Stimulated activated CD4-positive, alpha-beta T cell treated with anti-CD3 and anti-CD28 coated beads, Interleukin-15, amount 100 ng/mL, for 1 hour (primary cell): Measurements from ENCODE around the gene LMAN2L.

ENCODE experiments used
- DNase-seq, 2 donors: peaks; one replicate each; pipeline ENCODE4 v3.0.0-alpha.2; 2020; ENCODE audit warnings: low read depth in 1 of 2, low spot score in 1 of 2

The LMAN2L gene, protein sequence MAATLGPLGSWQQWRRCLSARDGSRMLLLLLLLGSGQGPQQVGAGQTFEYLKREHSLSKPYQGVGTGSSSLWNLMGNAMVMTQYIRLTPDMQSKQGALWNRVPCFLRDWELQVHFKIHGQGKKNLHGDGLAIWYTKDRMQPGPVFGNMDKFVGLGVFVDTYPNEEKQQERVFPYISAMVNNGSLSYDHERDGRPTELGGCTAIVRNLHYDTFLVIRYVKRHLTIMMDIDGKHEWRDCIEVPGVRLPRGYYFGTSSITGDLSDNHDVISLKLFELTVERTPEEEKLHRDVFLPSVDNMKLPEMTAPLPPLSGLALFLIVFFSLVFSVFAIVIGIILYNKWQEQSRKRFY

DNA sequence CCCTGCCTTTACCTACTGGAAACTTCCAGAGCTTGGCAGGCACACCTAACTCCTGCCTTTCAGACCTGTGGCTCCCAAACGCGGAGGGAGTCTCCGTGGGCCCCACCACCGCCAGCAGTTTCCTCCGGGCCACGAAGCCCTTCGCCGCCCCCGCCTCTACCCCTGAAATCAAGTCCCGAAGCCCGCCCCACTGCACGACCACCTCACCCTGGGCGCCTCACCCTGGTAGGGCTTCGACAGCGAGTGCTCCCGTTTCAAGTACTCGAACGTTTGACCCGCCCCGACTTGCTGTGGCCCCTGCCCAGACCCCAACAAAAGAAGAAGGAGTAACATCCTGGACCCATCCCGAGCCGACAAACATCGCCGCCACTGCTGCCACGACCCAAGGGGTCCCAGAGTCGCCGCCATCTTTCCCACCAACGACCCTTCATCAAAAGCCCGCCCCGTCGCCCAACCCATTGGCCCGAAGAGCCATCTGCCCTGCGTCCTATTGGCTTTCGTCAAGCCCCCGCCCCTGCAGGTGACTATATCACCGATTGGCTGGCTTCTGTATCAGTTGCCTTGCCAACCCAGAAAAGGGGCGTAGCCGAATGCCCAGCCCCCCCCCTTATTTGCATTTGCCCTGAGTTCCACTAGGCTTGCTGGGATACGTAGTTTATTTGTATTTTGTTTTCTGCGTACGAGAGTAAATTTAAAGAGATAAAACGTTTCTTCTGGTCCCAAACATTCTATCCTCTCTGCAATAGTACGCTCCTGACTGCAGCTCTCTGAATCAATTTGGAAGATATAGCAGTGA lies at the start of gene LMAN2L:
Gene LMAN2L (minus strand): TSS at position 432 of the 796 bp plus-strand sequence. CDS start 24 bp downstream, at position 408.
- peak; percentile 89 to 91 for DNase-seq

DNA sequence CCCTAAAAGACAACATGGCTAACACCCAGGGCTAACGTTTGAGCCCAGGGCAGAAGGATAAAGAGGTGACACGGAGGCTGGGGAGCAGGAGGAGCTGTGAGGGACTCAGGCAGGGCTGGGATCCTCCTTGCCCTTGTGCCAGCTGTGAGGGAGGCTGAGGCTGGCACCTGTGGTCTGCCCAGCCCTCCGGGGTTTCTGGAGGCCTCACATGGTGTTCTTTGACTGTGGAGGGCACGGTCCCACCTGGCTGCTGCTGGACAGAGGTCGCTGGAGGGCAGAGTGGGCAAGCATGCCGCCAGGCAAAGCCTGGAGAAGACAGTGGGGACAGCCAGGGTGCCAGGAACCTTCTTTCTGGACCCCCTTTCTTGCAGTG lies 49.4 kb upstream of the LMAN2L start:
- DNase-seq, result no peak

DNA sequence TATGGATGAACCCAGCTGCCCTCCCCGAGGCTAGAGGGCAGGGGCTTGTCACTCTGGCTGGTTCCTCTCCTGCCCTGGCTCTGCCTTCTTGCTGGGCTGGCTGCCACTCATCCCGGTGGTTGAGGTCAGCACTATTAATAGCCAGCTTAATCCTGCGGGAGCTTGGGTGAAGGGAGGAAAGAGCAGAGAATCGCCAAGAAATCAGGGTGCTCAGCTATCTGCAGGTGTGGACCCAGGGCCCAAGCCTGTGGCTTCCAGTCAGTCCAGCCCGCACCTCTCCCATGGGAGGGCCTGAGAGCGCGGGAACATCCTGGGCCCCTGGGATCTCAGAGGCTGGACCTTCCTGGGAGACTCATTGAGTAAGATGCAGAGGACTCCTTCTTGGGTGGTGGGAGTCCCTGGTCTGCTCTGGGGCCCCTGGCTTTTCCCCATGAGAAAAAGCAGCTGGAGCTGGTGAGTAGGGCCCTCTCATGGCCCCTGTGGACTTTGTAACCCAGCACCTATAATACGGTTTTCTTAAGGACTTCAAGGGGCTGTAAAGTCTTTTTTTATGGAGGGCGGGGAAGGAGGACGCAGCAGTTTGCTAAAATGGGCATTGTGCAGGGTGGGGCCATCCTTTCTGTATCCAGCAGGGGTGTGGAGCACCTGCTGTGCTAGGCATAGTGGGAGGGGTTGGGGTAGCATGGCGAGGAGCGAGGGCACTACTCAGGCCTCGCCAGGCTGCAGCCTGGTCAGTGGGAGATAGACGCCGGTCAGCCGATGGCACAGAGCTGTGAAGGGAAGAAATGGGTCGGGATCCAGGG lies 48.8 kb upstream of the LMAN2L start:
- DNase-seq, result no peak

DNA sequence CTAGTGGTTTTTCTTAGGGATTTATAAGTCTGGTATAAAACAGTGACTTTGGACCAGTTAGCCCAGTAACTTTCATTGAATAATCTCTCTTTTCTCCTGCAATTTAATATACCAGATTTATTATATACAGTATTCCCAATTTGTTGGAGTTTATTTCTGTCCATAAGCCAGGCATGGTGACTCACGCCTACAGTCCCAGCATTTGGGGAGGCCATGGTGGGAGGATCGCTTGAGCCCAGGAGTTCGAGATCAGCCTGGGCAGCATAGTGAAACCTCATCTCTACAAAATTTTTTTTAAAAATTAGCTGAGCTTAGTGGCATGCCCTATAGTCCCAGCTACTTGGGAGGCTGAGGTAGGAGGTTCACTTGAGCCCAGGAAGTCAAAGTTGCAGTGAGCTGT lies 47.5 kb upstream of the LMAN2L start:
- no peak for DNase-seq

DNA sequence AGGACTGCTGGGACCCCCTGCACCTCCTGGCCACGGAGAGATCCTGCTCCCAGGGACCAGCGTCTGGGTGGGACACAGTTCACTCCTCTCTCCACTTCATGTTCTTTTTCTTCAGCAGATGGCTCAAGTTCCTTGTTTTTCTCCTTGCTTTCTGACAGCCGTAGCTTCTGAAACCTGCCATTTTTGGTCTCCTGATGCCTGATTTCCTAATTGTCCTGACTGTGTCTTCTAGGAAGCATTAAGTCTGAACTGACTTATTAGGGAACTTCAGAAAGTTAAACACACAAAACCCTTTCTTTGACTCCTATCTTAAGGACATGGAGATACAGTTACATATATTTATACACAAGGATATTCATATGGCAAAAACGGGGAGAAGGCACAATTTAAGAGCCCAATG lies 43.5 kb upstream of the LMAN2L start:
- no peak for DNase-seq

DNA sequence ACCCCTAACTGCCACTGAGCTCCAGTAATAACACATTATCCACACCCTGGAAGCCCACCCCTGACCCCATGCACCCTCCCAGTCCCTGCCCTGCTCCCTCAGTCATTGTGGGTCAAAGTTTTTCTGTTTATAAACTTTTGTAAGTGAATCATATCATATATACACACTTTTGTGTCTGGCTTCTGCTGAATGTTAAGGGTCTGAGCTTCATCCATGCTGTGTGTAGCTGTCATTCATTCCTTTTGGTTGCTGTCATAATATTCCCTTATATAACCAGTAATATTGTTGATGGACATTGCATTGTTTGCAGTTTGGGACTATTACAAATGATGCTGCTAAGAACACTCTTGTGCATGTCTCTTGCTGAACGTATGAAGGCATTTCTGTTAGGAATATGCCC lies 35.3 kb upstream of the LMAN2L start:
- DNase-seq, result no peak

DNA sequence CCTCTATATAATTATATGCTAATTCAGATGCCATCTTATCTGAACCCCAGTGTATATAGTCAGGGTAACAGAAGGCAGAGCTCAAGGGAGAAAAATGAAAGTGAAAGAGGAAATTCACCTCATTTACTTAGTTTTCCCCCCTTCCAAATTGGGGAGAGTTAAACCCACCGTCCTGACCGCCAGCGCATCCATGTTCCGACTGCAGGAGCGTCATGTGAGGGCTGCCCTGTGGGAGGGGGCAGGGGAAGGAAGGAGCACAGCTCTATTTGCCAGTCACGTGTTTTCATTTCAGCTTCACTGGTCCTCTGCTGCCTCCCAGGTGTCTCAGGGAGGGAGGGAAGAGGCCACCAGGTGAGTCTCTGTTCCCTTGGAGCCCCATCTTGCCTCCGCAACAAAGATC lies 34.1 kb upstream of the LMAN2L start:
- peak in 1 of 2 donors; percentile 16 for DNase-seq

DNA sequence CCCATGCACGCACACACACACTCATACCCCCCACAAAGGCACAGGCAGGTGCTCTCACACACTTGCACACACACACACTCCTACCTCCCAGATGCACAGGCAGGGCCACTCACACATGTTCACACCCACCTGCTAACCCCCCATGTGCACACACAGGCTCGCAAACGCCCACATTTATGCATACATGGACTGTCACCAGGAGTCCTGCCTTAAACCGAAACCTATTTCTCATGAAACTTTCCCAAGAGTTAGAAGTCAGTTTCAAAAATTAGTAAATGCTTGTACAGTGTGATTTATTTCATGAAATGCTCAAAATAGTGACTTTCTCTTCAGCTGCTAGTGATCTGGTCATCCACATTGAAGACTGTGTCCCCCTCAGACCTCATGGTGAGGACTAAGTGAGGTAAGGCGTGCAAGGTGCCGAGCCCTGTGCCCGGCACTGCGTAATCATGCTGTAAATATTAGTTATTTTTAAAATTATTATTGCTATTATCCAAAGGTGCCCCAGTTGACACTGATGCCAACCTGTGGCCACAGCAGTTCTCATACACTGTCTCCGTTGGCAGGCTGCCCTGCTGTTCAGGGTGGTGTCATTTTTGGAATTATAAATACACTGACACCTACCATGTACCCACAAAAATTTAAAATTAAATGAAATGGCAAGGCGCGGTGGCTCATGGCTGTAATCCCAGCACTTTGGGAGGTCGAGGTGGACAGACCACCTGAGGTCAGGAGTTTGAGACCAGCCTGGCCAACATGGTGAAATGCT lies 33.2 kb upstream of the LMAN2L start:
- no peak for DNase-seq

DNA sequence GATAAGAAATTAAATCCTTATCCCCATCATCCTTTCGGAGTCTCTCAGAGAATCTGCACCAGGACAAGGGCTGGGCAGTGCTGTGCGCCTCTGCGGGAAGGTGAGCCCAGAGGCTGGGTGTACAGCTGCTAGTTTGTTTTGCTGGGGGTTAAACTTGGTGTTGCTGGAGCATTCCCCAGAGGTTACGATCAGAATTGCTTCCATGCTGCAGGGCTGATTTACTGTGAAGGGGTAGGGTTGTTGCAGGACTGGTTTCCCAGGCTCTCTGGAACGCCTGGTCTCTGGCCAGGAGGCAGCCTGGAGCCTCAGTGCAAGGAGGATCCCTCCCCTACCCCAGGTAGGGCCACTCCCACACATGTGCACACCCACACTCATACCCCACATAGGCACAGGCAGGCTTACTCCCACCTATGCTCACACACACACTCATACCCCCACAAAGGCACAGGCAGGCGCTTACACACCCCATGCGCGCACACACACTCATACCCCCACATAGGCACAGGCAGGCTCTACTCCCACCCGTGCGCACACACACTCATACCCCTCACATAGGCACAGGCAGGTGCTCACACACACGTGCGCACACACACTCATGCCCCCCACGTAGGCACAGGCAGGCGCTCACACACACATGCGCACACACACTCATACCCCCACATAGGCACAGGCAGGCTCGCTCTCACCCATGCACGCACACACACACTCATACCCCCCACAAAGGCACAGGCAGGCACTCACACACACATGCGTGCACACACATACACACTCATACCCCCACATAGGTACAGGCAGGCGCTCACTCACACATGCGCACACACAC lies 32.1 kb upstream of the LMAN2L start:
- no peak for DNase-seq

DNA sequence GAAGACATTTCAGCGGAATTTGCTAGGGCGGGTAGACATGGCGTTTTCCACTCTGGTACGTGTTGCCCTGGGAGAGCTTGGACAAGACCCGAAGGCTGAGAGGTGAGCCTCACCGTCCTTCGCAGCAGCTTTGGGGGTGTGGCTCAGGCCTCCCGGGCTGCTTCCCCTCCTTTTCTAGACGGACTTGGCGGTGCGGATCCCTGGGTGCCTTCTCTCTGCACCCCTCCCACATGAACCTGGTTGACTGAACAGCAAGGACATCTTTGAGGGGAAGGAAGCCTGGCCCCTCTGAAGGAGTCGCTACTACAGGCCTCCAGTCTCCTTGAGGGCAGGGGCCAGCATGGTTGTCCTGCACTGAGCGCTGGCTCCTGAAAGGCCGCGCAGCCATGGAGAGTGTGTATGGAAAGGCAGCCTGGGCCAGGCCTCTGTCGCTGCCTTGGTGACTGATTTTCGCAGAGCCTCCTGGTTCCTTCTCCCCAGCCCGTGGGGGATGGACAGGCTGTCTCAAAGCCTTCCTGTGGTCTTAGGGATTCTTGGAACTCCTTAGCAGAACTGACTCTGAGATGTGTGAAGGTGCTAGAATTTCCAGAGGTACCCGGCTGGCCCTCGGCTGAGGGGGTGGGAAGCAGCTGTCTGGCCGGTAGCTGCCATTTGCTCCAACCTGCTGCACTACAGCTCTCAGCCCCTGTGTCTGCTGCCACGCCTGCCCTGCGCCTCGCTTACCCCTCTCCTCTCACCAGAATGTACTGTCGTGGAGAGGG lies 30.8 kb upstream of the LMAN2L start:
- DNase-seq, result no peak

DNA sequence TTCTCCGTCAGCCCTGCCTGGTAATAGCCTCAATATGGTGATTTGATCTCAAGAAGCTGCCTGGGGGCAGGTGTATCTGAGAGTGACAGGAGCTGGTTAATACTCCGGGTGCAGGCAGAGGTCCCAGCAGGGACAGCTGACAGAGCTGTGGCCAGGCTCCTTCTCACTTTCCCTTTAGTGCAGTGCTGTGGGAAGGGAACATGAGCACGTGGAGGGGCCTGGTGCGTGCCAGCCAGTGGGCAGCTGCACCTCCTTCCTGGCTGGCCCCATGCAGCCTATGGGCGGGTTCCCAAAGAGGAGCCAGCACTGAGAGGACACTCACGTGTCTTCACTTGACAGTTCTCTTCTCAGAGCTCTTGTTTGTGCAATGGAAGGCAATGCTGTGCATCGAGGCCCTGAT lies 29.9 kb upstream of the LMAN2L start:
- no peak for DNase-seq

DNA sequence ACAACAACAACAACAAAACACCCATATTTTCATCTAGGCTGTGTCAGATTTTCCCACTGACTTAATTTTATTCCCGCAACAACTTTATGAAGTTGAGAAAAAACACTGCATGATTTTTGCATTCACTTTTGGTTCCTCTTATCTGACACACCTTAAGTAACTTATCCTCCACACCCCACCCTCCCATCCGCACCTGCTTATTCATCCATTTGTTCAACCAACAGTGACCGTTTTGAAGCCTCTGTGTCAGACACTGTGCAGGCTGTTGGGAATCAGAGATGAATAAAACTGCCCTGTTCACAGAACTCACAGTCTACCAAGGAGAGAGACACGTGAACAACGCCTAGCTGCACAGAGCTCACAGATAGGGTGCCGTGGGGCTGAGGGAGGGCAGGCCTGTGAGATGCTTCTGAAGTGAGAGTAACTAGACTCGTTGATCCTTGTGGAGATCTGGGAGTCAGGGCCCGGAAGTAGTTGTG lies 28.3 kb upstream of the LMAN2L start:
- DNase-seq, result no peak

DNA sequence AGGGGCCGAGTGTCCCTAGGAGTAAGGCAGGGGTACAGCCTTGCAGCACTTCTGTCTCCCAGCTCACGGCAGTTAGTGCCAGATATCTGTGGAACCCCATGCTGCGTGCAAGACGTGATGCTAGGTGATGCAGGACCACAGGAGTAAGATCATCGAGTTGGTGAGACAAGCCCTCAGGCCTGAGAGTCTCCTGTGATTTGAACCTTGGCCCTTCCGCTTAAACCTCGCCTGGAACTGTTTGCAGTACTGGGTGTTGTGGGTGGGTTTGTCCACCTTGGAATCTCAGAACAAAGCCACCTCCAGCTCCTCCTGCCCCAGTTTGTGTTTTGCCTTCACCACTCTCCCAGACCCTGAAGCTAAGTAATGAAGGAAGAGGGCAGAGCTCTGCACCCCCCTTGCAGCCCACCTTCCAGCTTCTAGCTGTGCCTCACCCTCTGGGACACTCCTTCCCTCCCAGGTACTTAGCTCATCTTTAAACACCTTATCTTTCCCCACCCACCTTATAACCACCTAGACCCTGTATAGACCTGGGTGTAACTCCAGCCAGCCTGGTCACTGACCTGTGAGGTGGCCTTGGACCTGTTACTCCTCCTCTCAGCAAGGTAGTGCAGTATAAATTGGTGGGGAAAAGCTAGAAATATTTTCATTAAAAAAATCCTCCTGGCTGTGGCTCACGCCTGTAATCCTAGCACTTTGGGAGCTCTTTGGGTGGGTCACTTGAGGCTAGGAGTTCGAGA lies 27.4 kb upstream of the LMAN2L start:
- DNase-seq, result no peak

DNA sequence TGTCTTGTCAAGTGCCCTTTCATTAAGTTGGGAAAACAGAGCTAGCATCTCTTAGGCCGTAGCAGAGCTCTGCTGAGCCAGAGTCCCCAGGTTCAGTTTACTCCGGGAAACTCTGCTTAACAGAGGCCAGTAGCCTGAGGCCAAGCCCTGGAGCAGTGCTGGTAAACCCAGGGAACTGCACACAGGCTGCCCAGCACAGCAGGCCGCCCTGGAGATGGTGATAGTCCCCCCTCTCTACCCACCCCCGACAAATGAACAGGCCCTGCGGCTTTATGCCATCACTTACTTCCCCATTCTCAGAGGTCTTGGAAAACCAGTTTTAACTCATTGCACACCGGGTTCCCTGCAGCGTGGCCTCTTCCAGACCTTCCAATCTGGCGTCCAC lies 24.4 kb upstream of the LMAN2L start:
- DNase-seq, result no peak

DNA sequence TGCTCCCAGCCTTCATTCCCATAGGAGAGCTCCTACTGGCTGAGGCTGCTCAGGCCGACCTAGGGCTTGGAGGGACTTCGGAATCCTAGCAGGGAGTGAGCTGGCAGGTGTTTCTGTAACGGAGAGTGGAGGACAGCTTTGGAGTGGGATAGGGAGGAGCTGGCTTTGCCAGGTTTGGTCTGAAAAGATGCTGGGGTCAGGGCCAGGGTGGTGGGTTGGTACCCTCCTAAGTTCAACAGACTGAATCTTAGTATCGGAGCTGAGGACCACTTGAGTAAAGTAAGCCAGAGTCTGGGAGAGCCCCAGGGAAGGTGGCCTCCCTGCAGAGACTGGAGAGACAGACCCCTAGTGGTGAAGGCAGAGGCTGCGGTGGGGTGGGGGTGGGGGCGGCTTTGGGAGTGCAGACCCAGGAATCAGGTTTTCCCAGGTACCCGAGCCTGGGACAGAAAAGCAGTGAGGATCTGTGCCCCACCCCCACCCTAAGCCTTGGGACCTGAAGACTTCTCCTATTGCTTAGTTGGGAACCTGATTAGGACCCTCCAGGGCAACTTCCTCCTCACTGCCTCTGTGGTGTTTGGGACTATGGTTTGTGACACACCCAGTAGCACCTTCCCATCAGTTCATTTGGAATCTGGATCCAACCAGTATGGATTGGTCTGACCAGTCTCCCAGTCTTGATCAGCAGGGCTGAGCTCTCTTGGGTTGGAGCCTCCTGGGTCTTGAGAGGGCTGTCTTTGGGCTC lies 23.8 kb upstream of the LMAN2L start:
- DNase-seq, result no peak

DNA sequence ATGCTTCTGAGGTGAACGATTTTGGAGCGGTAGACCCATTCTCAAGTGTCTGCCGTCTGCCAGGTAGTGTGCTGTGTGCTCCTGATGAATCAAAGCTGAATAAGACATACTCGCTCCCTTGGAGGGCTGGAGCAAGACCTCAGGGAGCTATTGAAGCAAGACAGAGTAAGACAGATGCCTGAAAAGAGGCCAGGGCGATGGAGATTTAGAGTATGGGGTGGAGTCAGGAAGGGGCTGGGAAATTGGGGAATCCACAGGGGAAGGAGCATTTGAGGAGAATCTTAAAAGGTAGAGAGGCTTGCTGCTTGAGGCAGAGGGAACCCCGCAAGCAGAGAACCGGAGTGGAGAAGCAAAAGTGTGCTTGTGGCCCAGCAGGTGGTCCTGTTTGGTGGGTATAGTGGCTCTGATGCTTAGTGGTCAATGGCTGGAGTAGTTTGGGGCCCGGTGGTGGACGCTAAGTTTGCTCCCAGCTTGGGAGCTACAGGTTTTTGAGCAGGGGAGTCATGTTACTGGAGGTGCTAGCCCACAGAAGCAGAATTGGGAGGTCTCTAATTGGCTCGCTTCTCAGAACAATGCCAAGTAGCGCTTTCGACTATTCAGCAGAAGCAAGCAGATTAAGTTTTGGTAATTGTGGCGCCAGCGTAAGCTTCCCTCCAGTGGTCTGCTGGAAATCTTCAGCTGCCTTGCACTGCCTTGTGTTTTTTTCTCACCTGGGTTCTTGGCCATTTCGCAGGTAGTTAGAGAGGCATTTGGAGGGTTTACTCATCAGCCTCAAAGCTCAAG lies 22.9 kb upstream of the LMAN2L start:
- DNase-seq, result no peak
